K562 (cell line): ENCODE measurements around the gene CDK11B. TPM values are rescaled to one million over a fixed set of nuclear protein-coding genes. Genes with fewer than 3 reads are reported as not detected.
"Not testable (repeated sequence)": the region's sequence is repeated elsewhere in the genome, so short reads cannot be mapped to it uniquely, and the experiment has no call there.

ENCODE experiments used
- ATAC-seq: fragments of 200-7000 bp; cut with Tn5 transposase; 3 replicates; pipeline ENCODE4 v1.9.1; 2020; ENCODE audit warnings: moderate library complexity
- BruUV-seq: library from RNA; stranded (reverse); fragments of 400-500 nt; replicated peaks from 2 replicates; lab custom pipeline; 2021; lab: Mats Ljungman, UMichigan
- CTCF ChIA-PET: fragments of 300-600 bp; formaldehyde crosslinking; extraction: SDS; loops from one replicate; lab custom pipeline; 2021; ENCODE audit warnings: low intra/inter-chr PET ratio; lab: Yijun Ruan, JAX
- POLR2A ChIA-PET: fragments of 300-600, 350-650 bp; sonication (Branson Sonifier 250); formaldehyde crosslinking; extraction: SDS; loops from one replicate; lab custom pipeline; 2021; ENCODE audit warnings: antibody characterized with exemption, inconsistent platforms; lab: Yijun Ruan, JAX
- DNase-seq, 4 experiments: peaks; one replicate each; pipeline versions ENCODE4 v3.0.0 to v3.0.0-alpha.2; 2011 to 2018; ENCODE audit warnings: low spot score in 3 of 4, mixed read lengths in 3 of 4; ENCODE audit errors: extremely low read depth in 1 of 4
- FAIRE-seq: peaks from 2 replicates; lab custom pipeline; 2011; peaks lifted over from hg19 to GRCh38; lab: Jason Lieb, UNC
- H2AFZ ChIP-seq: 2 replicates; pipeline ENCODE4 v1.6.0; 2011; ENCODE audit warnings: low read depth, low read length, control low read depth, inconsistent platforms
- H3K27ac ChIP-seq: fragments of 200-600 bp; 3 replicates; pipeline ENCODE4 v1.8.0; 2011; ENCODE audit warnings: low read depth, mild to moderate bottlenecking, control low read depth, inconsistent platforms, low read length, moderate library complexity, mixed read lengths; ENCODE audit errors: extremely low read depth
- H3K27me3 ChIP-seq, 2 experiments: fragments of 300-600 bp in 1 of 2; 2 replicates in 1 of 2; 3 replicates in 1 of 2; pipeline versions ENCODE4 v1.6.0 to v1.8.0; 2011; ENCODE audit warnings: inconsistent platforms in 2 of 2, low read length in 2 of 2, mild to moderate bottlenecking in 1 of 2, mixed read lengths in 1 of 2, moderate library complexity in 1 of 2; ENCODE audit not compliant: control insufficient read depth in 2 of 2, insufficient read depth in 2 of 2
- H3K36me3 ChIP-seq: fragments of 300-600 bp; 3 replicates; pipeline ENCODE4 v1.8.0; 2011; ENCODE audit warnings: mild to moderate bottlenecking, low read length, inconsistent platforms; ENCODE audit not compliant: control insufficient read depth, insufficient read depth
- H3K4me1 ChIP-seq, 2 experiments: fragments of 200-600 bp in 1 of 2; replicated peaks in 1 of 2; 2 replicates in 1 of 2; 3 replicates in 1 of 2; pipeline versions ENCODE4 v1.5.1 to v1.8.0; 2011; ENCODE audit warnings: inconsistent platforms in 2 of 2, low read length in 2 of 2, mild to moderate bottlenecking in 1 of 2, mixed read lengths in 1 of 2, moderate library complexity in 1 of 2; ENCODE audit not compliant: control insufficient read depth in 2 of 2, insufficient read depth in 2 of 2
- H3K4me2 ChIP-seq: 2 replicates; pipeline ENCODE4 v1.6.1; 2011; ENCODE audit warnings: low read length, control low read depth, inconsistent platforms, mixed read lengths; ENCODE audit not compliant: insufficient read depth
- H3K4me3 ChIP-seq: fragments of 200-600 bp; sonication (generic), shearing (Covaris generic); 2 replicates; pipeline ENCODE4 v1.5.1; 2016; ENCODE audit warnings: control low read depth, inconsistent platforms
- H3K79me2 ChIP-seq: fragments of 200-600 bp; 3 replicates; pipeline ENCODE4 v1.8.0; 2011; ENCODE audit warnings: low read length, inconsistent platforms; ENCODE audit not compliant: control insufficient read depth, insufficient read depth
- H3K9ac ChIP-seq, 2 experiments: 2 replicates each; pipeline versions ENCODE4 v1.6.0 to v1.6.1; 2011; ENCODE audit warnings: low read depth in 2 of 2, low read length in 2 of 2, control low read depth in 1 of 2, inconsistent platforms in 1 of 2, mild to moderate bottlenecking in 1 of 2, mixed read lengths in 1 of 2; ENCODE audit not compliant: insufficient read depth in 1 of 2
- H3K9me1 ChIP-seq: one replicate; pipeline ENCODE4 v1.6.0; 2011; ENCODE audit warnings: inconsistent platforms, mild to moderate bottlenecking, low read length, moderate library complexity; ENCODE audit not compliant: control insufficient read depth, insufficient read depth
- H3K9me3 ChIP-seq: replicated peaks from 2 replicates; pipeline ENCODE4 v1.5.1; 2011; ENCODE audit warnings: low read depth, low read length, inconsistent platforms; ENCODE audit not compliant: control insufficient read depth, insufficient read depth
- H4K20me1 ChIP-seq: replicated peaks from 2 replicates; pipeline ENCODE4 v1.6.1; 2011; ENCODE audit warnings: low read length, inconsistent platforms, mixed read lengths; ENCODE audit not compliant: control insufficient read depth, insufficient read depth
- POLR2G ChIP-seq: fragments of 200-400 bp; formaldehyde crosslinking; IDR thresholded peaks from 2 replicates; pipeline ENCODE4 v1.6.1; 2017; ENCODE audit warnings: low read depth, mild to moderate bottlenecking, antibody characterized with exemption, low read length, moderate library complexity
- WGBS: fragments of 100-300 bp; shearing (Covaris generic); methylation state at CpG from one replicate; pipeline ENCODE4 v1.1.6; 2016; ENCODE audit warnings: low coverage, mixed read lengths; ENCODE audit not compliant: insufficient coverage; ENCODE audit errors: missing lambda C conversion rate; 5-methylcytosine and 5-hydroxymethylcytosine counted together
- in situ Hi-C: fragments of 300-500 bp; cut with MboI; formaldehyde crosslinking; loops from 4 replicates; pipeline ENCODE4 v1.15.0; 2018; ENCODE audit warnings: inconsistent platforms, mixed read lengths
- intact Hi-C: fragments of 100-400 bp; cut with micrococcal nuclease; formaldehyde crosslinking; loops from 2 replicates; pipeline ENCODE4 v1.14.2; 2022
- polyA plus RNA-seq, 8 experiments: library from polyadenylated mRNA; depleted of rRNA in 4 of 8; stranded (reverse) in 5 of 8; unstranded in 3 of 8; fragments of >200 nt; fragmentation: Nextera tagmentation in 2 of 8; fragmentation: Illumina TruSeq in 1 of 8; extraction: Ambion mirVana in 2 of 8; extraction: Trizol in 1 of 8; gene quantifications; 2 replicates each; pipeline versions ENCODE4 v1.2.1 to v1.2.3, GENCODE V29; 2011 to 2014; ENCODE audit warnings: inconsistent platforms in 1 of 8, missing spikeins in 1 of 8
- total RNA-seq, 7 experiments: library from RNA; depleted of rRNA in 6 of 7; stranded (reverse); fragments of >200 nt in 6 of 7; fragmentation: Illumina TruSeq in 2 of 7; extraction: Trizol in 2 of 7; gene quantifications; 2 replicates each; pipeline versions ENCODE4 v1.2.1 to v1.2.3, GENCODE V29; 2011 to 2021; ENCODE audit warnings: low replicate concordance in 1 of 7

Gene CDK11B
- total and polyA plus RNA-seq, 9 of the 15 experiments (the other 6 are each of a cell fraction or from before 2014, with no cell fraction given), result 2.8 to 52.2 (median 19.5) TPM

GRCh38 chr1:1699061-1699460 lies 40.3 kb upstream of the CDK11B start:
- DNase-seq, CTCF ChIA-PET: not testable (repeated sequence)

GRCh38 chr1:1697358-1698183 lies 38.8 kb upstream of the CDK11B start:
- WGBS, result 59% methylated on average over 17 of the region's 26 CpGs
- CTCF ChIA-PET, H3K9ac ChIP-seq, H3K27me3 ChIP-seq, H3K9me3 ChIP-seq, H3K4me3 ChIP-seq, in situ Hi-C loops, POLR2A ChIA-PET, intact Hi-C loops, ATAC-seq: not testable (repeated sequence)
- peaks cover 0 to 14% of the 10 kb centered on the region in 2 experiments; a peak in 2 of 5 replicates for H3K4me1 ChIP-seq
- peak; percentile 50 for TF ChIP-seq POLR2G
- TF ChIP-seq, all 486 proteins: peak for 1; not testable (repeated sequence) for 485
- not testable (repeated sequence) for H3K27ac ChIP-seq, H4K20me1 ChIP-seq, DNase-seq, H2AFZ ChIP-seq, H3K36me3 ChIP-seq, FAIRE-seq, H3K9me1 ChIP-seq, H3K79me2 ChIP-seq, H3K4me2 ChIP-seq, BruUV-seq

More at GRCh38 chr1:1699061-1699460, 40.3 kb upstream of the CDK11B start:
- H3K27me3 ChIP-seq, H3K4me3 ChIP-seq, BruUV-seq, H4K20me1 ChIP-seq, H3K36me3 ChIP-seq, POLR2A ChIA-PET, FAIRE-seq, ATAC-seq, in situ Hi-C loops, H3K9me1 ChIP-seq, intact Hi-C loops, H3K9ac ChIP-seq, H3K9me3 ChIP-seq, H3K4me1 ChIP-seq, H3K79me2 ChIP-seq, H2AFZ ChIP-seq, H3K27ac ChIP-seq, H3K4me2 ChIP-seq: not testable (repeated sequence)
- WGBS, result 60% methylated on average over 5 of the region's 19 CpGs
